Measurements from ENCODE around the gene FSTL4. TPM values are rescaled to one million over a fixed set of nuclear protein-coding genes. Genes with fewer than 3 reads are reported as not detected.

Gene FSTL4
- total RNA-seq, 2 donors from 2014 or later: 4.4 to 5.5 TPM

DNA sequence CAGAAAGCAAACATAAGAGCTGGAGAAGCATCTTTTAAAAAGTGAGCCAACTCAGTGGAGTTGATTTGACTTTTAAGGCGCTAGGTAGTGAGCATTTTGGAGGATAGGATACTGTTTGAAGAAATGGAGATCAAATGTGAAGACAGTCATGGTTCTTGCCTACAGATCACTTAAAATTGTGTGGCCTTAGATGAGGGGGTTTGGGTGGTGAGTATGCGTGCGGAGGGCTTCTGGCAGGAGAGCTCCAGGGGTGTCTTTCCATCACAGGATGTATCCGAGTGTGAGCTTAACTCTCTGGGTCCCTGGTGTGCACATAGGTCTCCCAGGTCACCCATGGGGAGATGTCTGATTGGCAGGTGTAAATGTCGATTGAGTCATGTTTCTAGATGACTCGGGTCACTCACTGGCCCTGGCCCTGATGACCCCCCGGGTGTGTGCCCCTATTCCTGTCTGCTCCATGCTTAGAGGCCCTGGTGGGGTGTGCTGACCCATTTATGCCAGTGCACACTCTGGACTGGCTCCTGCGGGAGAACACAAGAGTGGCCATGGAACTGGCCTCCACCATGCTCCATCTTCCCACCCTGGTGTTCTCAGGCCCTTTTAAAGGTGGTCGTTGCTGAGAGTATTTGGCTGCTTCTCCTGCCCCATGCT is 274.4 kb downstream of the FSTL4 start:
- Histone ChIP-seq H3K9me3 (ENCODE audit: control insufficient read depth, low read length) (no peaks in the 10 kb centered on the region), H3K9ac (ENCODE audit: extremely low read depth, low read length, poor library complexity, severe bottlenecking) (no peak overlapping the region), H3K27ac (ENCODE audit: low read depth, low read length) (no peak overlapping the region), H3K4me1 (ENCODE audit: control insufficient read depth, insufficient read depth, low read length) (no peaks in the 10 kb centered on the region), H3K4me3 (ENCODE audit: low read length) (no peak overlapping the region), H3K27me3 (ENCODE audit: control insufficient read depth, insufficient read depth, low read length, poor library complexity, severe bottlenecking) (no peaks in the 10 kb centered on the region), H3K36me3 (ENCODE audit: control insufficient read depth, insufficient read depth, low read length) (no peaks in the 10 kb centered on the region)
- TF ChIP-seq, protein P1, sequence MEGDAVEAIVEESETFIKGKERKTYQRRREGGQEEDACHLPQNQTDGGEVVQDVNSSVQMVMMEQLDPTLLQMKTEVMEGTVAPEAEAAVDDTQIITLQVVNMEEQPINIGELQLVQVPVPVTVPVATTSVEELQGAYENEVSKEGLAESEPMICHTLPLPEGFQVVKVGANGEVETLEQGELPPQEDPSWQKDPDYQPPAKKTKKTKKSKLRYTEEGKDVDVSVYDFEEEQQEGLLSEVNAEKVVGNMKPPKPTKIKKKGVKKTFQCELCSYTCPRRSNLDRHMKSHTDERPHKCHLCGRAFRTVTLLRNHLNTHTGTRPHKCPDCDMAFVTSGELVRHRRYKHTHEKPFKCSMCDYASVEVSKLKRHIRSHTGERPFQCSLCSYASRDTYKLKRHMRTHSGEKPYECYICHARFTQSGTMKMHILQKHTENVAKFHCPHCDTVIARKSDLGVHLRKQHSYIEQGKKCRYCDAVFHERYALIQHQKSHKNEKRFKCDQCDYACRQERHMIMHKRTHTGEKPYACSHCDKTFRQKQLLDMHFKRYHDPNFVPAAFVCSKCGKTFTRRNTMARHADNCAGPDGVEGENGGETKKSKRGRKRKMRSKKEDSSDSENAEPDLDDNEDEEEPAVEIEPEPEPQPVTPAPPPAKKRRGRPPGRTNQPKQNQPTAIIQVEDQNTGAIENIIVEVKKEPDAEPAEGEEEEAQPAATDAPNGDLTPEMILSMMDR (conservative IDR thresholded peaks at IDR 0.05): no peak
- WGBS, 2 experiments (ENCODE audit: insufficient coverage in 1 of 2, insufficient read length in 1 of 2): 92 to 93% methylated on average over 5 to 9 of the region's 9 CpGs
- Mint-ChIP-seq H3K4me1 (no peaks in the 10 kb centered on the region), H3K27ac (no peak overlapping the region), H3K27me3 (ENCODE audit: insufficient read depth) (no peaks in the 10 kb centered on the region), H3K9me3 (no peaks in the 10 kb centered on the region), H3K4me3 (no peak overlapping the region), H3K36me3 (ENCODE audit: low read depth) (no peaks in the 10 kb centered on the region)
- no peak for DNase-seq

DNA sequence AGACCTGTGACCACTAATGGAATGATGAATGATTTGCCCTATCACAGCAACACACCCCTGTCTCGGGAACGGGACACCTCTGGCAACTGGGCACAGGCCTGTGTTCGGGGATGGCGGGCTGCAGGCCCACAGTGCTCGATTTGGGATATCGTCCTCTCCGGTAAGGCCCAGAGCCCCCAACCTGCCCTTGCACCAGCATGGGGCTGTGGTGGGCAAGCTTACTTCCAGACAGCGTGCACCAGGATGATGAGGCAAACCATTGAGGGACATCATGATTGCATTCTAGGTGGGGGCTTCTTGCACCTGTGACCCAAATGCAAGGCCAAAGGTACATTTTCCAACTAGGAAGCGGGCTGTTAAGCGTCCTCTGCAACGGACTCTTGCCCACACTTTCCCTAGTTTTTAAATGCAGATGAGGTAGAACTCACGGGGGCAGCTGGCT is 275.4 kb downstream of the FSTL4 start:
- Mint-ChIP-seq H3K27me3 (ENCODE audit: insufficient read depth) (no peaks in the 10 kb centered on the region), H3K4me1 (no peaks in the 10 kb centered on the region), H3K4me3 (no peak overlapping the region), H3K36me3 (ENCODE audit: low read depth) (no peaks in the 10 kb centered on the region), H3K27ac (no peak overlapping the region), H3K9me3 (no peaks in the 10 kb centered on the region)
- H3K27me3 ChIP-seq (ENCODE audit: control insufficient read depth, insufficient read depth, low read length, poor library complexity, severe bottlenecking): no peaks in the 10 kb centered on the region
- H3K4me3 ChIP-seq (ENCODE audit: low read length): no peak overlapping the region
- DNase-seq: no peak
- H3K27ac ChIP-seq (ENCODE audit: low read depth, low read length): no peak overlapping the region
- no peaks in the 10 kb centered on the region for H3K4me1 ChIP-seq (ENCODE audit: control insufficient read depth, insufficient read depth, low read length)
- WGBS, 2 experiments (ENCODE audit: insufficient coverage in 1 of 2, insufficient read length in 1 of 2): 89 to 95% methylated on average over 7 to 12 of the region's 12 CpGs
- no peak overlapping the region for H3K9ac ChIP-seq (ENCODE audit: extremely low read depth, low read length, poor library complexity, severe bottlenecking)
- H3K9me3 ChIP-seq (ENCODE audit: control insufficient read depth, low read length): no peaks in the 10 kb centered on the region
- TF ChIP-seq, protein P1 (conservative IDR thresholded peaks at IDR 0.05): no peak
- H3K36me3 ChIP-seq (ENCODE audit: control insufficient read depth, insufficient read depth, low read length): no peaks in the 10 kb centered on the region

DNA sequence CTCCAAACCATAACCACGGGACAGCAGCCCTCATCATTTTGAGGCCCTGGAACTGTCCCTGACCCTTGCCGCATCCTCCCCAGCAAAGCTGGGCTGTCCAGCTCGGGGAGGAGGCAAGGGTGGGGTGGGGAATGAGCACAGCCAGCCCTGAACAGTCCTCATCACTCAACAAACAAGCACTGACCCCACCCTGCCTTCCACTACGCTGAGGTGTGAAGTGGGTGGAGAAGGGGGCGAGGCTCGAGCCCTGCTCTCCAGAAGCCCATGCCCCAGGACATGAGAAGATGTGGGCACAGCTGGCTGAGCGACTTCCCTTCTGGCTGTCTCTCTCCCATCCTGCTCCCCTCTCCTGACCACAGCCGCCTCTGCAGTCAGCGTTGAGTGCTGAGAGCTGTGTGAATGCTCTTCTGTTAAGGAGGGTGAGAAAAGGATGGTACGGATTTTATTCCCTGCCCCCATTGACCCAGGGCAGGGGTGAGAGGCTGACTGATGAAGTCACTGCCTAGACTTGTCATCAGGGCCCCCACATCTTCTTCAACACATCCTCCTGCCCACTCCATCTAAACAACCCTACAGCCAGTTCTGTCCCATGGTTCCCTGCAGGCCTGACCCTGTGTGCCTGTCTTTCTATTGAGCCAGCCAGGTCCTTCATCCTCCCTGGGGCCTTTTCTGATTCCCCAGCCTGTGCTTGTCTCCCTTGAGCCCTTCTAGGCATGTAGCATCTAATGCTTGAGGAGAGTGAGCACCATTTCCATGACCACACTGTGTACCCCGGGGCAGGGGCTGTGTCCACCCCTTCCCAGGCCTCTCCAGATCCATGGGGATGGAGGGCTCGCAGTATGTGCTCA is 276.0 kb downstream of the FSTL4 start:
- no peak overlapping the region for H3K4me3 Mint-ChIP-seq
- H3K36me3 Mint-ChIP-seq (ENCODE audit: low read depth): no peaks in the 10 kb centered on the region
- TF ChIP-seq, protein P1 (conservative IDR thresholded peaks at IDR 0.05): no peak
- H3K9ac ChIP-seq (ENCODE audit: extremely low read depth, low read length, poor library complexity, severe bottlenecking): no peak overlapping the region
- H3K36me3 ChIP-seq (ENCODE audit: control insufficient read depth, insufficient read depth, low read length): no peaks in the 10 kb centered on the region
- no peaks in the 10 kb centered on the region for H3K9me3 ChIP-seq (ENCODE audit: control insufficient read depth, low read length)
- no peak for DNase-seq
- no peaks in the 10 kb centered on the region for H3K27me3 ChIP-seq (ENCODE audit: control insufficient read depth, insufficient read depth, low read length, poor library complexity, severe bottlenecking)
- no peak overlapping the region for H3K27ac ChIP-seq (ENCODE audit: low read depth, low read length)
- H3K4me3 ChIP-seq (ENCODE audit: low read length): no peak overlapping the region
- no peaks in the 10 kb centered on the region for H3K4me1 ChIP-seq (ENCODE audit: control insufficient read depth, insufficient read depth, low read length)
- WGBS, 2 experiments (ENCODE audit: insufficient coverage in 1 of 2, insufficient read length in 1 of 2): 81 to 93% methylated on average over 3 to 12 of the region's 12 CpGs
- no peaks in the 10 kb centered on the region for H3K9me3 Mint-ChIP-seq
- peaks cover 6% of the 10 kb centered on the region for H3K4me1 Mint-ChIP-seq
- no peak overlapping the region for H3K27ac Mint-ChIP-seq
- H3K27me3 Mint-ChIP-seq (ENCODE audit: insufficient read depth): no peaks in the 10 kb centered on the region
